Measurements from ENCODE around the gene CERS6.

The CERS6 gene

DNA sequence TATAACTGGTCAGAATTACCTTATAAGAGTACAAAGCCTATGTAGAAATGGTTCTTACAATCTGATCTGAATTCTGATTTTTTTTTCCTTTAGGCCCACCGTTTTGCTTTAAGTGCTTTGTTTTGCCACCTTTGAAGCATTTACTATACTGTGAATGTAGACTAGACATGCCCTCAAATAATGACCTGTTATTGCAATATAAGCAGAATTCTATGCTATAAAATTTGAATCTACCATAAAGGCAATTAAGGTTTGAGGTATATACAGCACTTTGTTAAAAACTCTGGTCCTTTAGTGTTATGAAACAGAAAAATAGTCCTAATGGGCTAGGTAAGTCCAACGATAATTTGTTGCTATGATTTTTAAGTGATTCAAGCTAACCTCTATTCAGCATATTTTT lies 259.8 kb downstream of the CERS6 start:
- TF ChIP-seq, protein P1, sequence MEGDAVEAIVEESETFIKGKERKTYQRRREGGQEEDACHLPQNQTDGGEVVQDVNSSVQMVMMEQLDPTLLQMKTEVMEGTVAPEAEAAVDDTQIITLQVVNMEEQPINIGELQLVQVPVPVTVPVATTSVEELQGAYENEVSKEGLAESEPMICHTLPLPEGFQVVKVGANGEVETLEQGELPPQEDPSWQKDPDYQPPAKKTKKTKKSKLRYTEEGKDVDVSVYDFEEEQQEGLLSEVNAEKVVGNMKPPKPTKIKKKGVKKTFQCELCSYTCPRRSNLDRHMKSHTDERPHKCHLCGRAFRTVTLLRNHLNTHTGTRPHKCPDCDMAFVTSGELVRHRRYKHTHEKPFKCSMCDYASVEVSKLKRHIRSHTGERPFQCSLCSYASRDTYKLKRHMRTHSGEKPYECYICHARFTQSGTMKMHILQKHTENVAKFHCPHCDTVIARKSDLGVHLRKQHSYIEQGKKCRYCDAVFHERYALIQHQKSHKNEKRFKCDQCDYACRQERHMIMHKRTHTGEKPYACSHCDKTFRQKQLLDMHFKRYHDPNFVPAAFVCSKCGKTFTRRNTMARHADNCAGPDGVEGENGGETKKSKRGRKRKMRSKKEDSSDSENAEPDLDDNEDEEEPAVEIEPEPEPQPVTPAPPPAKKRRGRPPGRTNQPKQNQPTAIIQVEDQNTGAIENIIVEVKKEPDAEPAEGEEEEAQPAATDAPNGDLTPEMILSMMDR (IDR thresholded peaks at IDR 0.05) = no peak

DNA sequence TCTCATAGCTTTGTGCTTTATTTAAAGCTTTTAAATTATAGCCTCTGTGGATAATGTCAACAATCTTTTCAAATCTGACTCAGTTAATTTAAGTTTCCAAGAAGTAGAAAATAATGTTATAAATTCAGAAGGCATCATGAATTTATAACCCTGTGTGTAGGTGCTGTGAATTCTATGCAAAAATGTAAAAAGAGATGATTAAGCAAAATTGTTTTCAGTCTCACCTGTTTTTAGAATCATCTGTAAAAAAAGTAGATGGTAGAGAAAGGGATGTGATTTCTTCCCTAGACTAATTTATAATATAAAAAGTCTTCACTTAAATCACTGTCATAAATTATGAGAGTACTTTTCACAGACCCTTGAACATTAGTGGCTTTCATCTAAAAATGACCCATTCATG lies 260.8 kb downstream of the CERS6 start:
- TF ChIP-seq, protein P1 (IDR thresholded peaks at IDR 0.05) = no peak

DNA sequence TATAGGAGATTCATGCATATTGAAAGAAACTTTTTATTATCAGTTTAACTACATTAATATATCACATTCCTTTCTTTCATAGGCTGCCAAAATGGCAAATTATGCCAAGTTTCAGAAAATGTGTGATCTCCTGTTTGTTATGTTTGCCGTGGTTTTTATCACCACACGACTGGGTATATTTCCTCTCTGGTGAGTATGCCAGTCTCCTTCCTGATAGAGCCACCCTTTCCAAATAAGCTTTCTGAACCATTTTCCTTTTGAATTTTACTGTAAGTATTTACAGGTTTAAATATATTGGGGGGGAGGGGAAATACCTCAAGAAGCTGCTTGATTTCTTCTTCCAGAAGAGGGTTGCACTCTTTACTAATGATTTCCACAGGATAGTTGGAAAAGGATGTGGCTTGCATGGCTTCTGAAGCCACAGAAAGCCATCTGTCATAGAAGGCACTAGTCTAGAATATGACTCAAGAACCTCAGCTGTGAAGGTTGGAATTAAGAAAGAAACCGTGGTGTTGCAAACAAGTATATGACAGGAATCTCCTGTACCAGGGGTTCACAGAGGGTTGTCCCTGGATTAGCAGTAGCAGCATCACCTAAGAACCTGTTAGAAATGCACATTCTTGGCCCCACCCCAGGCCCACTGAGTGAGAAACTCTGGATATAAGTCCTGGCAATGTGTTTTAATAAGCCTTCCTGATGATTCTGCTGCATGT lies 261.9 kb downstream of the CERS6 start:
- TF ChIP-seq, protein P1 (IDR thresholded peaks at IDR 0.05) = no peak

DNA sequence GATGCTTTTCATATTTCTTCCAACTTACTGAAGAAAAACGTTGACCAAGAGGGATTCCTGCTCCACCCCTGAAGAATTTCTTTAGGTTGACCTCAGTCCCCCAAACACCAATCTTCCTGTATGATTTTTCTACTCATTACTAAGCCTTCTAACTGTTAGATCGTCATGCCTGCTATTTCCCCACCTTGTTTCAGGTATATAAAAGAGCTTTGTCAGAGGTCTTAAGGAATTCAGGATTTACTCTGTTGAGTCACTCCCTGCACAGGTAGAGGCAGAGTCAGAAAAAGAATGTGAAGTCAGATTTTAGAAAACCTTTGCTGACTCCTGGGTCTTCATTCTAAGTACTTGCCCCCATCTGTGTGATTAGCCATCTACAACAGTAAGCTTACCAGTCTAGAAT lies 262.6 kb downstream of the CERS6 start:
- TF ChIP-seq, protein P1 (IDR thresholded peaks at IDR 0.05) = no peak

DNA sequence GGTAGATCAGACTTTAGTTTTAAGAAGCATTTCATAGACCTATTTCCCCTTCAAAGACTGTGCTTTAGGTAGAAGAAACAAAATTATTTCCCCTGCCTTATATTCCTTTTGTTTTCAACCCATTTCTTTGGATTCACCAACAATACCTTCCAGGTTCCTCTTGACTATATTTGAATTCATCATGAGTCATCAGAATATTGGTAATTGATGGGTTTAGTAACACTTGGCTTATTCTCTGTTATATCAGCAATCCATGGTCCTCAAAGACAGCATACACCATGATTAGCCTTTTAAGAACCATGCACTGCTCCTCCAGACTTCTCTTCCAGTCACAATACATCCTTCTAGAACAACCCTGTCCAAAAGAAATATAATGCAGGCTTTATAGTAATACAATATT lies 263.4 kb downstream of the CERS6 start:
- TF ChIP-seq, protein P1 (IDR thresholded peaks at IDR 0.05) = no peak

DNA sequence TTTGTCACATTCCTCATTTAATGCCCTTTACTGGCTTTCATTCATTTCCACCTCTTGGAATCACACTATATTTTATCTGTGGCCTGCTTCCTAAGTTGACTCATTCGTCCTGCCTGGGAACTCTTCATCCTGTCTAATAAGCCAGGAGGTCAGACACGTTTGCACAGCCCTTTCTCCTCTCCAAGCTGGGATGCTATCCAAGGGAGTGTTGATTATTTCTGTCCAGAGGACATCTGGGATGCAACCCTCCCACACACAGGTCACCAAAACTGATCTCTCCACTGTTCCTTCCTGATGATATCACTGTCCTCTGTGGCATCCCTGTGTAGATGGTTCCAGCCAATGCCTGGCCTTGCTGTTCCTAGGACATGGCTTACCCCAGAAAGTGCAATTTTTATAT lies 266.5 kb downstream of the CERS6 start:
- TF ChIP-seq, protein P1 (IDR thresholded peaks at IDR 0.05) = no peak

DNA sequence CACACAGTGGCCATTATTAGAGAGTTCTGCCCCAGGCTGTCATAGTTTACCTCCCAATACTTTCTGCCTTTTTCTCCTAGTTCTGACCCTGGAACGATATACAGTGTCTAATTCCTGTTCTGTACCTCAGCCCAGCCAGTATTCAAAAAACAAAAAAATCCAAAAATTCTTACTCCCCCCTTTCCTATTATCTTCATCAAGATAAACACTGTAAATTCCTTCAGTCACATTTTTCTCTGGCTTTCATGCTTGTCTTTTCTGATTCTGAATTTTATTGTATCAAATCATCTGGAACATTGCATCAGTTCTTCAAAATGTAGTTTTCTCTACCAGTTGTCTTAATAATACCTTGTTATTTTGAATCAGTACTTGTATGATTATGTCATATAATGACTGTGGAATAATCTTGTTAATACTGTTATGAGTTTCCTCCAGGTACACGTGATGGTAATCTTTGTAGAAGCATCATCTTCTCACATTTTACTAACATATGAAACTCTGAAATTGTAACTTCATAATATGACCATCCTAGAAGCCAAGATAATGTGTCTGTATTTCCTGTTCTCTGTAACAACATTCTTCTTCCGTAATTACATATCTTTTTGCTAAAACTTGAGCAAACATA lies 267.3 kb downstream of the CERS6 start:
- TF ChIP-seq, protein P1 (IDR thresholded peaks at IDR 0.05) = no peak

Measured in LNCAP (cell line).